H1 (cell line): ENCODE measurements around the gene AHDC1. TPM values are rescaled to one million over a fixed set of nuclear protein-coding genes. Genes with fewer than 3 reads are reported as not detected.

Experiments
- CEBPB ChIP-seq: IDR thresholded peaks from 2 replicates; pipeline ENCODE4 v1.6.1; 2012; ENCODE audit warnings: low read depth, low read length
- CHD1 ChIP-seq: IDR thresholded peaks from 2 replicates; pipeline ENCODE4 v1.6.1; 2012; ENCODE audit warnings: low read depth, low read length, improper control_type of control experiment
- EP300 ChIP-seq, 2 experiments: IDR thresholded peaks; 1 replicate in 1 of 2; 2 replicates in 1 of 2; pipeline ENCODE4 v1.6.1; 2011 to 2012; ENCODE audit warnings: low read depth in 2 of 2, low read length in 2 of 2, mild to moderate bottlenecking in 2 of 2, borderline replicate concordance in 1 of 2, inconsistent platforms in 1 of 2, moderate library complexity in 1 of 2
- MAFK ChIP-seq: IDR thresholded peaks from 2 replicates; pipeline ENCODE4 v1.6.1; 2012; ENCODE audit warnings: low read depth, mild to moderate bottlenecking, improper control_type of control experiment, low read length
- RBBP5 ChIP-seq: IDR thresholded peaks from 2 replicates; pipeline ENCODE4 v1.7.1; 2012; ENCODE audit warnings: low read depth, mild to moderate bottlenecking, inconsistent platforms, low read length, moderate library complexity, borderline replicate concordance
- RXRA ChIP-seq: IDR thresholded peaks from 2 replicates; pipeline ENCODE4 v1.6.1; 2011; ENCODE audit warnings: low read depth, mild to moderate bottlenecking, low read length, moderate library complexity; ENCODE audit not compliant: insufficient read depth
- SP1 ChIP-seq: IDR thresholded peaks from 2 replicates; pipeline ENCODE4 v1.6.1; 2011; ENCODE audit warnings: low read depth, low read length
- TAF1 ChIP-seq: IDR thresholded peaks from 2 replicates; pipeline ENCODE4 v1.6.1; 2011; ENCODE audit warnings: mild to moderate bottlenecking, low read depth, low read length
- TEAD4 ChIP-seq: IDR thresholded peaks from 2 replicates; pipeline ENCODE4 v1.6.1; 2012; ENCODE audit warnings: low read depth, low read length, inconsistent platforms, mixed read lengths
- ZNF274 ChIP-seq: IDR thresholded peaks from 2 replicates; pipeline ENCODE4 v1.7.0; 2012; ENCODE audit warnings: low read length, borderline replicate concordance; ENCODE audit errors: extremely low read depth
- polyA plus RNA-seq, 7 experiments: library from polyadenylated mRNA; depleted of rRNA in 3 of 7; stranded (reverse) in 5 of 7; unstranded in 2 of 7; fragments of >200 nt in 5 of 7; fragments of 200-250 nt in 2 of 7; gene quantifications; 1 replicate in 5 of 7; 2 replicates in 1 of 7; 4 replicates in 1 of 7; pipeline versions ENCODE4 v1.2.1 to v1.2.3, GENCODE V29; 2011 to 2013; ENCODE audit warnings: missing spikeins in 2 of 7, mixed read lengths in 2 of 7
- total RNA-seq: library from RNA; stranded (reverse); fragmentation: NEBNext Ultra II Directional; extraction: Animal tissue kit (Norgen Biotek cat#: 25700); gene quantifications from 2 replicates; pipeline ENCODE4 v1.2.1, GENCODE V29; 2021
- TF ChIP-seq, protein P1 (sequence below), 3 experiments: IDR thresholded peaks; 1 replicate in 2 of 3; 2 replicates in 1 of 3; pipeline versions ENCODE4 v1.5.1 to v1.6.1; 2011; ENCODE audit warnings: low read length in 3 of 3, mild to moderate bottlenecking in 3 of 3, inconsistent platforms in 2 of 3, low read depth in 1 of 3, moderate library complexity in 1 of 3; ENCODE audit not compliant: insufficient read depth in 1 of 3; ENCODE audit errors: control extremely low read depth in 1 of 3
- TF ChIP-seq, protein P2 (sequence below): IDR thresholded peaks from 2 replicates; pipeline ENCODE4 v1.6.1; 2012; ENCODE audit warnings: inconsistent platforms

Gene AHDC1
- total and polyA plus RNA-seq, 2 of the 8 experiments (the other 6 are each of a cell fraction or from before 2014, with no cell fraction given), result 4.4 to 35.1 TPM

DNA sequence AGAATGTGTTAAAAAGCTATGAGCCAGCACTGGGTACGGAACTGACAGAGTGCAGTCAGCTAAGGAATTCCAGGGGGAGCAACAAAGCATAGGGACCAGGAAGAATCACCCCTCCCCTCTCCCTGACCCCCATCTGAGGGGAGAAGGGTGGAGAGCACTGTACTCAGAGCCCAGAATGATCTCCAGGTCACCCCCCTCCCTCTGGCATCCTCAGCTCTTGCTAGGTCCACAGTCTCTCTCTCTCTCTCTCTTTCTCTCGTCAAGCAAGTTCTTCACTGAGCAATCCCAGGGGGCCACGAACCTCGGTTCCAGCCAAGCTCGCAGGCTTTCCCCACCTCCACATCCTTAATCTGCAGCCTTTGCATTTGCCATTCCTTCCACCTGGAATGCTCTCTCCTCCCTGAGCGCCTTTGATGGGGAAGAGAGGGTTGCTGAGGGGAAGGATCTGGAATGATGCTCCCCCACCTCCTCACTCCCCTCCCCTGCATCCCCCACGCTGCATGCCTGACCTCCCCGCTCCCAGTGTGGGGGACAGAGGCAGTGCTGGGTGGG, 107.3 kb downstream of the AHDC1 start (continued):
- peak; percentile 99 for TF ChIP-seq TEAD4
- no peak for TF ChIP-seq RXRA
- TF ChIP-seq MAFK, result no peak
- TF ChIP-seq EP300 (IDR thresholded peaks at IDR 0.05; ENCODE audit: borderline replicate concordance in 1 of 2, low read depth in 2 of 2, low read length in 2 of 2), result peak in 1 of 2 experiments; percentile 69; a peak in 1 of 3 replicates
- TF ChIP-seq TAF1, result 0 out of 2 replicates have a peak, but pooled peaks have one; percentile 31
- TF ChIP-seq ZNF274, result no peak
- no peak for TF ChIP-seq CHD1
- TF ChIP-seq, protein P1, sequence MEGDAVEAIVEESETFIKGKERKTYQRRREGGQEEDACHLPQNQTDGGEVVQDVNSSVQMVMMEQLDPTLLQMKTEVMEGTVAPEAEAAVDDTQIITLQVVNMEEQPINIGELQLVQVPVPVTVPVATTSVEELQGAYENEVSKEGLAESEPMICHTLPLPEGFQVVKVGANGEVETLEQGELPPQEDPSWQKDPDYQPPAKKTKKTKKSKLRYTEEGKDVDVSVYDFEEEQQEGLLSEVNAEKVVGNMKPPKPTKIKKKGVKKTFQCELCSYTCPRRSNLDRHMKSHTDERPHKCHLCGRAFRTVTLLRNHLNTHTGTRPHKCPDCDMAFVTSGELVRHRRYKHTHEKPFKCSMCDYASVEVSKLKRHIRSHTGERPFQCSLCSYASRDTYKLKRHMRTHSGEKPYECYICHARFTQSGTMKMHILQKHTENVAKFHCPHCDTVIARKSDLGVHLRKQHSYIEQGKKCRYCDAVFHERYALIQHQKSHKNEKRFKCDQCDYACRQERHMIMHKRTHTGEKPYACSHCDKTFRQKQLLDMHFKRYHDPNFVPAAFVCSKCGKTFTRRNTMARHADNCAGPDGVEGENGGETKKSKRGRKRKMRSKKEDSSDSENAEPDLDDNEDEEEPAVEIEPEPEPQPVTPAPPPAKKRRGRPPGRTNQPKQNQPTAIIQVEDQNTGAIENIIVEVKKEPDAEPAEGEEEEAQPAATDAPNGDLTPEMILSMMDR (IDR thresholded peaks at IDR 0.05; ENCODE audit: control extremely low read depth in 1 of 3, insufficient read depth in 1 of 3, low read depth in 1 of 3, low read length in 3 of 3), result peak; percentile 51 to 83 (median 69)
- TF ChIP-seq SP1, result peak; percentile 27; the same call in 1 of the 2 replicates
- TF ChIP-seq CEBPB, result no peak
- TF ChIP-seq, protein P2, sequence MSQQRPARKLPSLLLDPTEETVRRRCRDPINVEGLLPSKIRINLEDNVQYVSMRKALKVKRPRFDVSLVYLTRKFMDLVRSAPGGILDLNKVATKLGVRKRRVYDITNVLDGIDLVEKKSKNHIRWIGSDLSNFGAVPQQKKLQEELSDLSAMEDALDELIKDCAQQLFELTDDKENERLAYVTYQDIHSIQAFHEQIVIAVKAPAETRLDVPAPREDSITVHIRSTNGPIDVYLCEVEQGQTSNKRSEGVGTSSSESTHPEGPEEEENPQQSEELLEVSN, result no peak
- TF ChIP-seq RBBP5, result peak; percentile 72; the same call in 1 of the 2 replicates
